AG10803 (cell line): ENCODE measurements around the gene ABTB1.

Experiments
- DNase-seq: peaks from one replicate; pipeline ENCODE4 v3.0.0; 2010; ENCODE audit warnings: low read depth
- H3K4me3 ChIP-seq: 2 replicates; pipeline ENCODE4 v1.5.1; 2011; ENCODE audit warnings: mild to moderate bottlenecking, low read length, control low read depth
- TF ChIP-seq, protein P1 (sequence below): conservative IDR thresholded peaks from 2 replicates; pipeline ENCODE4 v1.5.1; 2011; ENCODE audit warnings: mild to moderate bottlenecking, low read length, control low read depth, inconsistent platforms

Gene ABTB1

DNA sequence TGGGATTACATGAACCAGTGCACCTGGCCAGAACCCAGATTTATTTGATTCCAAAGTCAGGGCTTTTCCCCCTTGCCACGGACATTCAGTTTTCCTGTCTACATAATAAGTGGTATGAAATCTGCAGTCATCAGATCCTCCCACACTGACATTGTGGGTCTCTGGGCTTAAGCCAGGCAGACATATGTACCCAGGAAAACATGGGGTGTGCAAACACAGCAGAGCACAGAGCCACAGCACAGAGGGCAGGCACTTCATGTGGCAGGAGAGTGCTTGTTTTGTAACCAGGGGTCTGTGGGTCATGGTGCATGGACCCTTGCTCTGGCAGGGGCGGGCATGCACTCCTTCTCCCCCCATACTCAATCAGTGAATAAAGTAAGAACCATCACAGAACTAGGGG lies 6.1 kb upstream of the ABTB1 start:
- TF ChIP-seq, protein P1, sequence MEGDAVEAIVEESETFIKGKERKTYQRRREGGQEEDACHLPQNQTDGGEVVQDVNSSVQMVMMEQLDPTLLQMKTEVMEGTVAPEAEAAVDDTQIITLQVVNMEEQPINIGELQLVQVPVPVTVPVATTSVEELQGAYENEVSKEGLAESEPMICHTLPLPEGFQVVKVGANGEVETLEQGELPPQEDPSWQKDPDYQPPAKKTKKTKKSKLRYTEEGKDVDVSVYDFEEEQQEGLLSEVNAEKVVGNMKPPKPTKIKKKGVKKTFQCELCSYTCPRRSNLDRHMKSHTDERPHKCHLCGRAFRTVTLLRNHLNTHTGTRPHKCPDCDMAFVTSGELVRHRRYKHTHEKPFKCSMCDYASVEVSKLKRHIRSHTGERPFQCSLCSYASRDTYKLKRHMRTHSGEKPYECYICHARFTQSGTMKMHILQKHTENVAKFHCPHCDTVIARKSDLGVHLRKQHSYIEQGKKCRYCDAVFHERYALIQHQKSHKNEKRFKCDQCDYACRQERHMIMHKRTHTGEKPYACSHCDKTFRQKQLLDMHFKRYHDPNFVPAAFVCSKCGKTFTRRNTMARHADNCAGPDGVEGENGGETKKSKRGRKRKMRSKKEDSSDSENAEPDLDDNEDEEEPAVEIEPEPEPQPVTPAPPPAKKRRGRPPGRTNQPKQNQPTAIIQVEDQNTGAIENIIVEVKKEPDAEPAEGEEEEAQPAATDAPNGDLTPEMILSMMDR = no peak
- DNase-seq = no peak
- H3K4me3 ChIP-seq = no peak overlapping the region

DNA sequence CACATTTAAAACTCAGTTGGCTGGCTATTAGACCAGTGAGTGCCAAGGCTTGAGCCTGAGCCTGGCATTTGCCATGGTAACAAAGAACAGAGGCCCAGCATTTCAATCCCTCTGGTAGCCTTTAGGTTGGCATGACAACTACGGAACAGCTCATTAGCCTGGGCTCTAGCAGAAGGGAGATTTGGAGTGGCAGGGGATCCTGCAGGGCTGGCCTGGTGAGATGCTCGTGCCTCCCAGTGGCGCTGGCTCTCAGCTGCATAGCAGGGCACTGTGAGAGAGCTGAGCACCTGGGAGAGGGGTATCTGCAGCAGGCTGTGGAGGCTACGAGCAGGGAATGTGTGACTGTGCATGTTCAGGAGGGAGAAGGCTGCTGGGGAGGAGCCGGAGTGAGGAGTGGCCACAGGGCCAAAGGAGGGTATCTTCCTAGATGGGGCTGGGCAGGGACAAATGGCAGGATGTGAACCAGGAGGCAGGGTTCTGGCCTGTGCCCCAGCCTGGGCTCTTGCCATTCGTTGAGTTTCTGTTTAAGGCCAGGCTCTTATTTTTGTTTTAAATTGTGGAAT lies 5.6 kb upstream of the ABTB1 start:
- DNase-seq = no peak
- TF ChIP-seq, protein P1 = no peak
- H3K4me3 ChIP-seq = no peak overlapping the region

DNA sequence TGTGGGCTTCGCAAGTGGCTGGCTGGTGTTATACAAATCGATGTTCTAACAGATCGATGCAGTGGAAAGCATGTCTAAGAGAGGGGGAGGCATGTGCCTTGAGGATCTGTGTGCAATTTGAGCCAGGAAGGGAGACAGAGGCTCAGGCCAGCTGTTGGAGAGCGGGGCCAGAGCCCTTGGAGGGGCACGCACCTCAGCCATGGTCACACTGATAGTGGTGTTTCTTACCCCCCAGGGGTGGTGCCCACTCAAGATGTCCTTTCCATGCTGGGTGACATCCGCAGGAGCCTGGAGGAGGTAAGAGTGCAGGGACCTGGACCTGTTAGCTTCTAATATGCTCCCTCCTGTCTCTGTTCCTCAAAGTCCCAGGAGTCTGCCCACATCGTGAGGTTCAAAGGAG lies 3.8 kb upstream of the ABTB1 start:
- no peak for DNase-seq
- H3K4me3 ChIP-seq = no peak overlapping the region
- TF ChIP-seq, protein P1 = no peak

DNA sequence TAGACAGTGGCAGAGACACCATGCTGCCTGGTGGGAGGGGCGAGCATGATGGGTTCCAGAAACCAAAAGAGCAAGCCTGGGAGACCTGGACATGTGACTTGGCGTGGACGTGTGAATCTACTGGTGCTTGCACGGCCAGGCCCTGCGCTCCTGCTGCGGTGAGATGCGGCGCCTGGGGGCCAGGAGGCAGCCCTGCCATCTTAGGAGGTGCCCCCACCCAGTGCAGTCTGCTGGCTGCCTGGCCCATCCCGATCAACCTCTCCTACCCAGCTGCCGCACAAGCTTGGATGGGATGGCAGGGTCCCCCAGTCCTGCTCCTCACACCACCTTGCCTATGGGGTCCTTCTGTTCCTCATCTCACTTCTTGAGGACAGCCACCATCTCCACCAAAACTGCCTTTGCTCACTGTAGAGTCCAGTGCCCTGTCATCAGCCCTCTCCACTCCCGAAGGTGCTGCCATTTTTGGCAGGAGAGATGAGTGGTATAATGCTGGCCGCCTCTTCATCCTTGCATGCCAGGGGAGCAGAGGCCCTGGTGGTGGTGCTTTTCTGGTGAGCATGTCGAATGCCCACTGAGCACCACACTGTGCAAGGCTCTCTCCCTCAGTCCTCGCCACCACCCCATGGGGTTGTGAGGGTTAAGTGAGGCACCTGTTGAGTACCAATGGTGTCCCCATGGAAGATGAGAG lies 3.1 kb upstream of the ABTB1 start:
- DNase-seq = no peak
- TF ChIP-seq, protein P1 = no peak

DNA sequence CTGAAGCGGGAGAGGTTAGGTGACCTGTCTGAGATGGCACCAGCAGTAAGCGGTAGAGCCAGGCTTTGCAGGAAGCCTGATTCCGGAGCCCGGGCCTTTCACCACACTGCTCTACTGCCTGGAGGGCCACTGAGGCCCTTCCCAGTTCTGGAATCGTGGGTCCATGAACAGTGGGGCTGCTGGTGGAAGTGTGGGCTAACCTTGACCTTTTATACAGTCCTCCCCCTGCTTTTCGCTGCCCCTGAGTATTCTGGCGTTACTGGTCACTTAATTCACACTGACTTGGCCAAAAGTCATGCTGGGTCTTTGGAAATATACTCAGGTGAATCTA lies 2.6 kb upstream of the ABTB1 start:
- DNase-seq = no peak
- H3K4me3 ChIP-seq = no peak overlapping the region
- TF ChIP-seq, protein P1 = no peak

More for the DNA sequence above, 3.1 kb upstream of the ABTB1 start:
- no peak overlapping the region for H3K4me3 ChIP-seq

DNA sequence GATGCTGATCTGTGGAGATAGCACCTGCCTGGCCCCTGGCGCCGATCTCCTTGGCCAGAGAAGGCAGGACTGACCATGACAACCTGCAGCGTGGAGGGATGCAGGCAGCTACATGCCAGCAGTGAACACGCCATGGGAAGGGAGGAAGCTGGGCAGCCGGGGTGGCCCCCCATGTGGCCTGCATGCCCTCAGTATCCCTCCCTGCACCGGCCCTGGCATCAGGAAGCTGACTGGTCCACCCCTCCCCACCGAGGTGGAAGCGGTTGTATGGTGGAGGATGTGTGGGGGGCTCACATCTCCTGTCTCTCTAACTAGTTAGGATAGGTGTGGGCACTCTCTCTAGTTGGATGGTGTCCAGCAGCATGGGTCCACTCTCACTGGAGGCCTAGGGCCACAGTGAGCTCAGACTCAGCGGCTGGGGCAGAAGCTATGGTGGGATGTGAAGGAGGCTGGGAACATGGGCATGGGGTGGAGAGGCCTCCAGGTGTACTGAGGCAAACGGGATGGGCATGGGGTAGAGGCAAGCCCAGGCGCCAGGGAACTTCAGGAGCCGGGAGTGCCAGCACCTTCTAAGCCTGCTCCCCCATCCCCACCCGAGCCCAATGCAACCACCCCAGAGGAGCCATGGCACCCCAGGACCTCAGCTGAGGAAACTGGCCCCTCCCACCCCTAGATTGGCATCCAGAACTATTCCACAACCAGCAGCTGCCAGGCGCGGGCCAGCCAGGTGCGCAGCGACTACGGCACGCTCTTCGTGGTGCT lies 1.8 kb upstream of the ABTB1 start:
- TF ChIP-seq, protein P1 = no peak
- no peak overlapping the region; the same call in 1 of the 2 replicates for H3K4me3 ChIP-seq
- DNase-seq = no peak
